Activated B cell treated with CpG ODN at 0.5 μM for 24 hours (primary cell): ENCODE measurements around the gene IQCE. TPM values are rescaled to one million over a fixed set of nuclear protein-coding genes. Genes with fewer than 3 reads are reported as not detected.
A peak's percentile ranks its signal among the peaks of the same experiment; 100 is the strongest.

Source experiments
- ATAC-seq: fragments of 200-7000 bp; cut with Tn5 transposase; one replicate; pipeline ENCODE4 v1.10.0; 2021; ENCODE audit warnings: low read depth, mild to moderate bottlenecking, moderate library complexity
- CTCF ChIA-PET: fragments of 350-600 bp; sonication (Branson Sonifier 250); formaldehyde crosslinking; loops from one replicate; lab custom pipeline; 2021; ENCODE audit warnings: antibody characterized with exemption; lab: Charles Lee
- POLR2A ChIA-PET: fragments of 350-600 bp; sonication (Branson Sonifier 250); formaldehyde crosslinking; loops from one replicate; lab custom pipeline; 2021; ENCODE audit warnings: antibody characterized with exemption; lab: Charles Lee
- DNase-seq: peaks from one replicate; pipeline ENCODE4 v3.0.0; 2022
- H3K27ac Mint-ChIP-seq: one replicate; pipeline ENCODE4 v1.8.0; 2020; ENCODE audit warnings: mixed read lengths
- H3K27me3 Mint-ChIP-seq: one replicate; pipeline ENCODE4 v1.8.0; 2021; ENCODE audit warnings: mixed read lengths
- H3K36me3 Mint-ChIP-seq: one replicate; pipeline ENCODE4 v1.8.0; 2021; ENCODE audit warnings: low read depth, mixed read lengths
- H3K4me1 Mint-ChIP-seq: one replicate; pipeline ENCODE4 v1.8.0; 2021; ENCODE audit warnings: mixed read lengths
- H3K4me3 Mint-ChIP-seq: one replicate; pipeline ENCODE4 v1.8.0; 2020; ENCODE audit warnings: mild to moderate bottlenecking, mixed read lengths
- H3K9me3 Mint-ChIP-seq: one replicate; pipeline ENCODE4 v1.8.0; 2020; ENCODE audit warnings: mixed read lengths
- intact Hi-C: fragments of 100-400 bp; cut with micrococcal nuclease; formaldehyde crosslinking; loops from one replicate; pipeline ENCODE4 v1.15.1; 2024
- total RNA-seq: library from RNA; stranded (reverse); gene quantifications from 2 replicates; pipeline ENCODE4 v1.2.3, GENCODE V29; 2022
- TF ChIP-seq, protein P1 (sequence below): fragments of 200-600 bp; IDR thresholded peaks from one replicate; pipeline ENCODE4 v1.8.0; 2022; ENCODE audit warnings: antibody characterized with exemption, mild to moderate bottlenecking

The IQCE gene
- total RNA-seq, 1 donor from 2014 or later: 7.7 TPM

DNA sequence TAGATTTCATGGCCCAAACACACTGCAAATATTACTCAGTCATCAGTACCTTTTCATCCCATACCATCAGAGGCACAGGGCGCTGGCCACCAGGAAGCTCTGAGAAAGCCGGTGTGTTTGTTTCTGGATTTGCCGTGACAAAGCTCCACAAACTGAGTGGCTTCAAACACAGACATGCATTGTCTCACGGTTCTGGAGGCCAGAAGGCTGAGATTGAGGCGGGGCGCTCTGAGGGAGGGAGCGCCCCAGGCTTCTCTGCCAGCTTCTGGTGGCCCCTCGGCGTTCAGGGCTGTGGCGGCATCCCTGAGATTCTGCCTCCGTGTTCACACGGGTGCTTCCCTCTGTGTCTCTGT lies 69.3 kb downstream of the IQCE start:
- Mint-ChIP-seq H3K4me3 (no peak overlapping the region), H3K36me3 (no peaks in the 10 kb centered on the region), H3K9me3 (no peaks in the 10 kb centered on the region), H3K27ac (no peak overlapping the region), H3K27me3 (peaks cover 7% of the 10 kb centered on the region), H3K4me1 (peaks cover 9% of the 10 kb centered on the region)
- ChIA-PET CTCF (interaction anchor here (1.2 kb wide), 1 partner anchor 43 kb away, joined by 3 read pairs; no protein-coding TSS in a partner anchor), POLR2A (interaction anchor here (0.6 kb wide), 1 partner anchor 26 kb away, joined by 4 read pairs; no protein-coding TSS in a partner anchor)
- ATAC-seq: no peak
- intact Hi-C loops: no loop called here
- TF ChIP-seq, protein P1, sequence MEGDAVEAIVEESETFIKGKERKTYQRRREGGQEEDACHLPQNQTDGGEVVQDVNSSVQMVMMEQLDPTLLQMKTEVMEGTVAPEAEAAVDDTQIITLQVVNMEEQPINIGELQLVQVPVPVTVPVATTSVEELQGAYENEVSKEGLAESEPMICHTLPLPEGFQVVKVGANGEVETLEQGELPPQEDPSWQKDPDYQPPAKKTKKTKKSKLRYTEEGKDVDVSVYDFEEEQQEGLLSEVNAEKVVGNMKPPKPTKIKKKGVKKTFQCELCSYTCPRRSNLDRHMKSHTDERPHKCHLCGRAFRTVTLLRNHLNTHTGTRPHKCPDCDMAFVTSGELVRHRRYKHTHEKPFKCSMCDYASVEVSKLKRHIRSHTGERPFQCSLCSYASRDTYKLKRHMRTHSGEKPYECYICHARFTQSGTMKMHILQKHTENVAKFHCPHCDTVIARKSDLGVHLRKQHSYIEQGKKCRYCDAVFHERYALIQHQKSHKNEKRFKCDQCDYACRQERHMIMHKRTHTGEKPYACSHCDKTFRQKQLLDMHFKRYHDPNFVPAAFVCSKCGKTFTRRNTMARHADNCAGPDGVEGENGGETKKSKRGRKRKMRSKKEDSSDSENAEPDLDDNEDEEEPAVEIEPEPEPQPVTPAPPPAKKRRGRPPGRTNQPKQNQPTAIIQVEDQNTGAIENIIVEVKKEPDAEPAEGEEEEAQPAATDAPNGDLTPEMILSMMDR: no peak
- DNase-seq: no peak

DNA sequence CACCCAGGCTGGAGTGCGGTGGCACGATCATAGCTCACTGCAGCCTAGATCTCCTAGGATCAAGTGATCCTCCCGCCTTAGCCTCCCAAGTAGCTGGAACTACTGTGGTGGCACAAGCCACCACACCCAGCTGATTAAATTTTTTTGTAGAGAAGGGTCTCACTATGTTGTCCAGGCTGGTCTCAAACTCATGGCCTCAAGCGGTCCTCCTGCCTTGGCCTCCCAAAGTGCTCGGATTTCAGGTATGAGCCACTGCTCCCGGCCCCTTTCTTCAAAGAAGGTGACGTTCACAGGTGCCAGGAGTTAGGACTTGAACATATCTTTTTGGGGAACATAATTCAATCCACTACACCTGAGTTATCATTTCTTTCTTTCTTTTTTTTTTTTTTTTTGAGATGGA lies 70.1 kb downstream of the IQCE start:
- POLR2A ChIA-PET: no interaction called here
- intact Hi-C loops: no loop called here
- Mint-ChIP-seq H3K27ac (no peak overlapping the region), H3K4me3 (no peak overlapping the region), H3K4me1 (peaks cover 17% of the 10 kb centered on the region), H3K27me3 (peaks cover 7% of the 10 kb centered on the region), H3K9me3 (no peaks in the 10 kb centered on the region), H3K36me3 (no peaks in the 10 kb centered on the region)
- DNase-seq (no peak), ATAC-seq (no peak)
- CTCF ChIA-PET: interaction anchor here (1.2 kb wide), 1 partner anchor 42 kb away, joined by 3 read pairs; no protein-coding TSS in a partner anchor
- TF ChIP-seq, protein P1: no peak

DNA sequence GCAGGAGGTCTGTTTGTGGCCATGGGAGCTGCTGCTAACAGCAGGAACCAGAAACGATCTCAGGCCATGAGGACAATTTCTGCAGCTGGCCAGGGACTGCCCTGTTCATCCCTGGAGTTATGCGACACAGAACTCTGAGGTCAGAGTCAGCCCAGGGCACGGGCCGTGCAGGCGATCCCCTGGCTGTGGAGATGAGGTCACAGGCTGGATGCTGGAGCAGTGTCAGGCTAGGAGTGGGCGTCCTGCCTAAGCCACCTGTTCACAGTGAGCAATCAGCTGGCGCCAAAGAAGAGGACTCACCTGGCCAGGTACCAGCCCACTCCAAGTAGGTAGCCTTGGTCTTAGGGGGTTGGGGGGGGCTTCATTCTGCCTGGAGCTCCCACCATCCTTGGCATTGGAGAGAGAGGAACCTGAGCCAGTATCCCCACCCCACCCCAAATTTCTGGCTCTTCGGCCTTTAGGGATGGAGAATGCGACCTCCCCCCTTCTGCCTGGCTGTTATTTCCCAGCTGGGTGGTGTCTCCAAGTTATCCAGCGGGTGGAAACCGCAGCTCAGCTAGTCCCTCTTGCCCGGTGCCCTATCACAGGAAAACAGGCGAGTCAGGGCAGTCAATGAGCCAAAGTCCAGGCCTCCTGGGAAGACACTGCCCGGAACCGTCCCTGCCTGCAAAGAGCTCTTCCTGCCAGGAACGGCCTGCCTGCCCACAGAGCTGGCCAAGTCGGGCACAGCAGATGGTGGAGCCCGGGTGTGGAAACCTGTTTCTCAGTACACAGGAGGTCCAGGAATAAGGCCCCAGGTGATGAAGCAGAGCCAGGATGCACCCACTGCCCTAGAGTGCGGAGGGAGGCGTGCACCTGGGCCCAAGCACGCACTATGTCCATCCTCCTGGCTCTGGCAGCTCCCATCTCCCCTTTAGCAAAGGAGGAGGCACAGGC lies 71.2 kb downstream of the IQCE start:
- H3K27ac Mint-ChIP-seq: no peak overlapping the region
- H3K4me1 Mint-ChIP-seq: peaks cover 22% of the 10 kb centered on the region
- POLR2A ChIA-PET: interaction anchor here (0.6 to 1.5 kb wide), 2 partner anchors 79 to 276 kb away, joined by 3 to 6 read pairs; partner anchors contain the start of gene EIF3B

DNA sequence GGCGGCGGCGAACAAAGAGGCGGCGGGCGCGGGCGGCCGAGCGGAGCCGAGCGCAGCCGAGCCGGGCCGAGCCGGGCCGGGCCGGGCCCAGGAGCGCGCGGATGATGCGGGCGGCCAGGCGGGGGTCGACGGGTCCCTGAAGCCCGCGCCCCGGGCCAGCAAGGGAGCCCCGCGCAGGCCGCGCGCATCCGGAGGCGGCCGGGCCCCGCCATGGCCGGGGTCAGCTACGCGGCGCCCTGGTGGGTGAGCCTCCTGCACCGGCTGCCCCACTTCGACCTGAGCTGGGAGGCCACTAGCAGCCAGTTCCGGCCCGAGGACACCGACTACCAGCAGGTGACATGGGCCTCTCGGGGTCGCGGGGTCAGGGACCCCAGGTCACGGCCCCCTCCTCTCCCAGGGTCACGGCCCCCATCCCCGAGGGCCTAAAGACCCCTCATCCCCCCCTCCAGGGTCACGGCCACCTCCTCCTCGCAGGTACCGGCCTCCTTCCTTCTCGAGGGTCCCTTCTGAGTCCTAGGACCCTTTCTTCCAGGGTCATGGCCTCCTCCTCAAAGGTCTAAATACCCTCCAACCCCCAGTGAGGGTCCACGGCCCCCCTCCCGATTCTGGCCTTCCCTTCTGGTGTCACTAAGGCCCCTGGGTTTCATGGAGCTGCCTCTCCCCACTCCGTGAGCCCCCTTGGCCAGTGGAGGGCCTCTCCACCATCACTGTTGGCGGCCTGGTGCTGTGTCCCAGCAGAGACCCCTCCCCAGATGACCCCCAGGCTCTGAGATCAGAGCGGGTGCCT lies 73.4 kb downstream of the IQCE start, which contains the start of gene TTYH3:
Gene TTYH3, plus strand, starts transcription at position 41 of the 787 bp plus-strand sequence. Its CDS starts 170 bp downstream, at position 211.
- Mint-ChIP-seq H3K36me3 (no peaks in the 10 kb centered on the region), H3K27ac (peak within 1 kb of the TSS; percentile 70), H3K27me3 (peaks cover 2% of the 10 kb centered on the region), H3K4me3 (peak within 1 kb of the TSS; percentile 87), H3K4me1 (peaks cover 34% of the 10 kb centered on the region), H3K9me3 (no peaks in the 10 kb centered on the region)
- intact Hi-C loops: loop anchor here (1.0 to 10.0 kb wide), 8 partner anchors 9 to 397 kb away; partner anchors contain the start of genes BRAT1, CHST12, LFNG and MAD1L1
- DNase-seq (no peak), ATAC-seq (peak; percentile 13)
- TF ChIP-seq, protein P1: no peak
- ChIA-PET POLR2A (interaction anchor here (0.9 to 2.1 kb wide), 15 partner anchors 9 to 278 kb away, joined by 3 to 25 read pairs (median 6); partner anchors contain the start of genes EIF3B and IQCE), CTCF (no interaction called here)

More for the DNA sequence above, 71.2 kb downstream of the IQCE start:
- ATAC-seq (no peak), DNase-seq (no peak)
- intact Hi-C loops: loop anchor here (2.0 to 10.0 kb wide), 4 partner anchors 81 to 395 kb away; partner anchors contain the start of genes CHST12, LFNG and MAD1L1
- CTCF ChIA-PET: no interaction called here
- Mint-ChIP-seq H3K27me3 (peaks cover 7% of the 10 kb centered on the region), H3K9me3 (no peaks in the 10 kb centered on the region), H3K4me3 (no peak overlapping the region), H3K36me3 (no peaks in the 10 kb centered on the region)
- TF ChIP-seq, protein P1: no peak
